Esophagus muscularis mucosa (tissue), 3 donors: ENCODE measurements around the gene PREX1.

Source experiments
- CTCF ChIP-seq, 3 experiments: fragments of 200-600 bp in 2 of 3; fragments of 450-650 bp in 1 of 3; sonication (generic) in 2 of 3; IDR thresholded peaks; one replicate each; pipeline ENCODE4 v1.5.1; 2017 to 2019; ENCODE audit warnings: antibody characterized with exemption in 3 of 3, mild to moderate bottlenecking in 2 of 3, moderate library complexity in 1 of 3
- POLR2A ChIP-seq: fragments of 450-650 bp; IDR thresholded peaks from one replicate; pipeline ENCODE4 v1.6.1; 2017; ENCODE audit warnings: antibody characterized with exemption, moderate library complexity, mild to moderate bottlenecking, low read depth
- POLR2AphosphoS5 ChIP-seq, 2 donors: sonication (generic); formaldehyde crosslinking; IDR thresholded peaks; one replicate each; pipeline ENCODE4 v1.6.1; 2017; ENCODE audit warnings: antibody characterized with exemption in 2 of 2

- TF ChIP-seq POLR2A = no peak
- TF ChIP-seq CTCF (IDR thresholded peaks at IDR 0.05) = no peak
- no peak for TF ChIP-seq POLR2AphosphoS5 (IDR thresholded peaks at IDR 0.05)
Measured at GRCh38 chr20:48648482-48649051, 179.2 kb downstream of the PREX1 start.
